Natural killer cell (primary cell): ENCODE data around the gene GHRHR. TPM values are rescaled to one million over a fixed set of nuclear protein-coding genes. Genes with fewer than 3 reads are reported as not detected.
A peak's percentile ranks its signal among the peaks of the same experiment; 100 is the strongest.

ENCODE experiments used
- ATAC-seq, 3 donors: fragments of 150-1000 bp in 2 of 3; fragments of 200-7000 bp in 1 of 3; cut with Tn5 transposase; 1 replicate in 1 of 3; 2 replicates in 2 of 3; pipeline ENCODE4 v1.10.0; 2021; ENCODE audit warnings: mild to moderate bottlenecking in 2 of 3, moderate library complexity in 2 of 3
- DNase-seq, 2 donors: peaks; one replicate each; pipeline versions ENCODE4 v3.0.0 to v3.0.0-alpha.2; 2013 to 2021; ENCODE audit warnings: mixed read lengths in 1 of 2
- H3K27ac ChIP-seq: one replicate; pipeline ENCODE4 v1.5.1; 2013; ENCODE audit warnings: mild to moderate bottlenecking, low read length
- H3K27me3 ChIP-seq: one replicate; pipeline ENCODE4 v1.6.1; 2013; ENCODE audit warnings: low read length; ENCODE audit not compliant: control insufficient read depth, insufficient read depth
- H3K36me3 ChIP-seq: one replicate; pipeline ENCODE4 v1.6.1; 2013; ENCODE audit warnings: low read length; ENCODE audit not compliant: control insufficient read depth, insufficient read depth
- H3K4me1 ChIP-seq: one replicate; pipeline ENCODE4 v1.6.1; 2013; ENCODE audit warnings: low read length; ENCODE audit not compliant: control insufficient read depth, insufficient read depth
- H3K4me3 ChIP-seq: one replicate; pipeline ENCODE4 v1.5.1; 2013; ENCODE audit warnings: low read length
- H3K9me3 ChIP-seq: one replicate; pipeline ENCODE4 v1.6.1; 2013; ENCODE audit warnings: low read length; ENCODE audit not compliant: control insufficient read depth, insufficient read depth
- H3K27ac Mint-ChIP-seq, 2 donors: one replicate each; pipeline ENCODE4 v1.8.0; 2022; ENCODE audit warnings: mild to moderate bottlenecking in 2 of 2, mixed read lengths in 2 of 2, moderate library complexity in 1 of 2
- H3K27me3 Mint-ChIP-seq, 2 donors: one replicate each; pipeline ENCODE4 v1.8.0; 2022; ENCODE audit warnings: low read depth in 2 of 2, mixed read lengths in 2 of 2
- H3K36me3 Mint-ChIP-seq: one replicate; pipeline ENCODE4 v1.8.0; 2022; ENCODE audit warnings: mixed read lengths
- H3K4me1 Mint-ChIP-seq, 2 donors: one replicate each; pipeline ENCODE4 v1.8.0; 2022; ENCODE audit warnings: mixed read lengths in 2 of 2
- H3K4me3 Mint-ChIP-seq: one replicate; pipeline ENCODE4 v1.8.0; 2022; ENCODE audit warnings: mild to moderate bottlenecking, moderate library complexity, mixed read lengths
- H3K9me3 Mint-ChIP-seq, 2 donors: one replicate each; pipeline ENCODE4 v1.8.0; 2022; ENCODE audit warnings: mixed read lengths in 2 of 2
- WGBS: methylation state at CpG from one replicate; pipeline ENCODE4 v1.1.7; 2013; ENCODE audit warnings: missing lambda C conversion rate; ENCODE audit not compliant: insufficient coverage; 5-methylcytosine and 5-hydroxymethylcytosine counted together
- intact Hi-C: fragments of 100-400 bp; cut with micrococcal nuclease; formaldehyde crosslinking; loops from one replicate; pipeline ENCODE4 v1.14.2; 2022
- total RNA-seq, 4 donors: library from RNA; stranded (reverse); fragments of 120-200 nt in 1 of 4; gene quantifications; one replicate each; pipeline versions ENCODE4 v1.2.3 to v1.2.4, GENCODE V29; 2013 to 2022
- TF ChIP-seq, protein P1 (sequence below): fragments of 200-600 bp; IDR thresholded peaks from one replicate; pipeline ENCODE4 v1.8.0; 2022; ENCODE audit warnings: antibody characterized with exemption

Gene GHRHR
- total RNA-seq, 3 donors from 2014 or later (not counting 1 experiment from before 2014, with no cell fraction given), result not detected

DNA sequence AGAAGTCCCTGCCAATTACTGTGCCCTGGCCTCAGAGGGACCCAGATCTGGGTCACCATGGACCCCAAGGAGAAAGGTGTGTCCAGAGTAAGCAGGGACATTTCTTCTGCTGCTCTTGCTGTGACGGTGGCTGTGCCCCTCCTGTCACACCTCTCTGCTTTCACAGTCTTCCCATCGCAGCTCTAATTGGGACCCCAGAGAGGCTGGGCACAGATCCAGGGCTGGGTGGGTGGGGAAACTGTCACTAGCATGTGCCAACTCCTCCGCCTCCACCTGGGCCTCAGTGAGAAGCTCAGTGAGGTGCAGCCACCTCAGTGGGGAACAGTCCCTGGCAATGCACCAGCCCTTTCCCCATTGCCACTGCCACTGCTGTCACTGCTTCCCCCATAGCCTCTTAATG is 51.1 kb downstream of the GHRHR start:
- Histone ChIP-seq H3K4me3 (no peak overlapping the region), H3K27me3 (no peaks in the 10 kb centered on the region), H3K27ac (no peak overlapping the region), H3K36me3 (no peaks in the 10 kb centered on the region), H3K4me1 (peaks cover 10% of the 10 kb centered on the region), H3K9me3 (no peaks in the 10 kb centered on the region)
- TF ChIP-seq, protein P1, sequence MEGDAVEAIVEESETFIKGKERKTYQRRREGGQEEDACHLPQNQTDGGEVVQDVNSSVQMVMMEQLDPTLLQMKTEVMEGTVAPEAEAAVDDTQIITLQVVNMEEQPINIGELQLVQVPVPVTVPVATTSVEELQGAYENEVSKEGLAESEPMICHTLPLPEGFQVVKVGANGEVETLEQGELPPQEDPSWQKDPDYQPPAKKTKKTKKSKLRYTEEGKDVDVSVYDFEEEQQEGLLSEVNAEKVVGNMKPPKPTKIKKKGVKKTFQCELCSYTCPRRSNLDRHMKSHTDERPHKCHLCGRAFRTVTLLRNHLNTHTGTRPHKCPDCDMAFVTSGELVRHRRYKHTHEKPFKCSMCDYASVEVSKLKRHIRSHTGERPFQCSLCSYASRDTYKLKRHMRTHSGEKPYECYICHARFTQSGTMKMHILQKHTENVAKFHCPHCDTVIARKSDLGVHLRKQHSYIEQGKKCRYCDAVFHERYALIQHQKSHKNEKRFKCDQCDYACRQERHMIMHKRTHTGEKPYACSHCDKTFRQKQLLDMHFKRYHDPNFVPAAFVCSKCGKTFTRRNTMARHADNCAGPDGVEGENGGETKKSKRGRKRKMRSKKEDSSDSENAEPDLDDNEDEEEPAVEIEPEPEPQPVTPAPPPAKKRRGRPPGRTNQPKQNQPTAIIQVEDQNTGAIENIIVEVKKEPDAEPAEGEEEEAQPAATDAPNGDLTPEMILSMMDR, result no peak
- H3K4me1 Mint-ChIP-seq, result peaks cover 6 to 7% of the 10 kb centered on the region in 2 donors
- no peak overlapping the region for H3K4me3 Mint-ChIP-seq
- H3K27me3 Mint-ChIP-seq, result peaks cover 16 to 20% of the 10 kb centered on the region in 2 donors
- WGBS, result 79% methylated on average over 3 of the region's 3 CpGs
- H3K27ac Mint-ChIP-seq, result no peak overlapping the region
- intact Hi-C loops, result no loop called here
- no peaks in the 10 kb centered on the region for H3K36me3 Mint-ChIP-seq
- H3K9me3 Mint-ChIP-seq, result no peaks in the 10 kb centered on the region
- DNase-seq (no peak), ATAC-seq (no peak)

GRCh38 chr7:31017032-31017675 is 53.4 kb downstream of the GHRHR start:
- WGBS, result 90% methylated on average over 7 of the region's 7 CpGs
- Mint-ChIP-seq H3K4me3 (no peak overlapping the region), H3K27me3 (peaks cover 12 to 14% of the 10 kb centered on the region in 2 donors), H3K27ac (no peak overlapping the region), H3K9me3 (no peaks in the 10 kb centered on the region), H3K4me1 (peaks cover 16 to 18% of the 10 kb centered on the region in 2 donors), H3K36me3 (no peaks in the 10 kb centered on the region)
- TF ChIP-seq, protein P1, result no peak
- intact Hi-C loops, result no loop called here
- Histone ChIP-seq H3K27ac (no peak overlapping the region), H3K4me3 (no peak overlapping the region), H3K27me3 (no peaks in the 10 kb centered on the region), H3K36me3 (no peaks in the 10 kb centered on the region), H3K4me1 (peaks cover 19% of the 10 kb centered on the region), H3K9me3 (no peaks in the 10 kb centered on the region)
- DNase-seq (peak in 1 of 2 donors; percentile 23), ATAC-seq (no peak)

- TF ChIP-seq, protein P1, result no peak
- no peaks in the 10 kb centered on the region for H3K27me3 ChIP-seq
- no peak for DNase-seq
- H3K27ac ChIP-seq, result no peak overlapping the region
- Mint-ChIP-seq H3K4me1 (peaks cover 16 to 22% of the 10 kb centered on the region in 2 donors), H3K36me3 (no peaks in the 10 kb centered on the region), H3K27ac (no peak overlapping the region), H3K4me3 (no peak overlapping the region), H3K27me3 (peaks cover 12% of the 10 kb centered on the region in 2 donors), H3K9me3 (no peaks in the 10 kb centered on the region)
- no peak for ATAC-seq
- no peaks in the 10 kb centered on the region for H3K36me3 ChIP-seq
- intact Hi-C loops, result no loop called here
- WGBS, result 92% methylated on average over 5 of the region's 5 CpGs
- H3K9me3 ChIP-seq, result no peaks in the 10 kb centered on the region
- no peak overlapping the region for H3K4me3 ChIP-seq
- peaks cover 23% of the 10 kb centered on the region for H3K4me1 ChIP-seq
These were observed 54.0 kb downstream of the GHRHR start for GRCh38 chr7:31017721-31018120.

GRCh38 chr7:31019509-31019908 is 55.8 kb downstream of the GHRHR start:
- Histone ChIP-seq H3K4me1 (peaks cover 39% of the 10 kb centered on the region), H3K27ac (no peak overlapping the region), H3K9me3 (peaks cover 5% of the 10 kb centered on the region), H3K36me3 (no peaks in the 10 kb centered on the region), H3K27me3 (no peaks in the 10 kb centered on the region), H3K4me3 (no peak overlapping the region)
- no peaks in the 10 kb centered on the region for H3K9me3 Mint-ChIP-seq
- ATAC-seq (no peak), DNase-seq (no peak)
- WGBS, result no CpG with 5 or more reads among the region's 1 CpG
- H3K27me3 Mint-ChIP-seq, result no peaks in the 10 kb centered on the region
- intact Hi-C loops, result no loop called here
- no peaks in the 10 kb centered on the region for H3K36me3 Mint-ChIP-seq
- peaks cover 30 to 40% of the 10 kb centered on the region in 2 donors for H3K4me1 Mint-ChIP-seq
- TF ChIP-seq, protein P1, result no peak
- no peak overlapping the region for H3K4me3 Mint-ChIP-seq
- H3K27ac Mint-ChIP-seq, result no peak overlapping the region
